Fibroblast of skin of back (primary cell): ENCODE results near the gene SLFN12L.
A peak's percentile ranks its signal among the peaks of the same experiment; 100 is the strongest.
"Not testable (repeated sequence)": the region's sequence is repeated elsewhere in the genome, so short reads cannot be mapped to it uniquely, and the experiment has no call there.

Experiments
- DNase-seq: peaks from one replicate; pipeline ENCODE4 v3.0.0-alpha.2; 2013

Gene SLFN12L

DNA sequence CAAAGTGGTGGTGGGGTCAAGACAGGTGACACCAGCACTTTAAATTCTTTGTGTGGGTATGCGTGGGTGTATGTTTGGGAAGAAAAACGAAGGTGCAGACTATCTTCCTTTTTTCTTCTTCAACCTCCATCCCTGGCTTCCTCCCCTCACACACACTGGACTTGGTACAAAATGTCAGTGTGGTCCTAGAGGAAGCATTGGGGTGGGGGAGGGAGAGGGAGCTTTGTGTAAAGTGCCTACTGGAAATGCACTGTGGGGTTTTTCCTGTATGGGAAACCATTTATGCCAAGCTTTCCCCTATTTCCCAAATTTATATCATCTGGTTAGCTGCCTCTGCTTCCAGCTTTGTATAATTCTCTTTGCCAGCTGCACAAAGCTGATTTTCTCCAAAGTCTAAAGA is 44.4 kb downstream of the SLFN12L start:
- no peak for DNase-seq

DNA sequence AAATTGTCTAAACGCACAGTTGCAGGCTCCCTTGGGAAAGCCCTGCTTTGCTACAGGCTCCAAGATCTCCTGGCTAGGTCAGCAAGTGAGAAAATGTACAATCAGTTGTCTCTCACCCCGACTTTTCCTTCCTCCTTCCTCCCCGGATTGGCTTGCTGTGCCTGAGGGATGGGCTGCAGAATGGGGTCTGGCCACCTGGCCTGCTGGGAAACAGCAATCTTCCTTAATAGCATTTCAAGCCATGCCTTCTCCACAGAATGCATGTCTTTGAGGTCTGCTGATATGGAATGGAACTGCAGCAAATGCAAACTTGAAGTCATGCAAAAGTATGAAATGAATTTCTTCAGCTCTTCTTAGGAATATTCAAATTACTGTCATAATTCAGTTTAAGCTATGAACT is 46.1 kb downstream of the SLFN12L start:
- no peak for DNase-seq

DNA sequence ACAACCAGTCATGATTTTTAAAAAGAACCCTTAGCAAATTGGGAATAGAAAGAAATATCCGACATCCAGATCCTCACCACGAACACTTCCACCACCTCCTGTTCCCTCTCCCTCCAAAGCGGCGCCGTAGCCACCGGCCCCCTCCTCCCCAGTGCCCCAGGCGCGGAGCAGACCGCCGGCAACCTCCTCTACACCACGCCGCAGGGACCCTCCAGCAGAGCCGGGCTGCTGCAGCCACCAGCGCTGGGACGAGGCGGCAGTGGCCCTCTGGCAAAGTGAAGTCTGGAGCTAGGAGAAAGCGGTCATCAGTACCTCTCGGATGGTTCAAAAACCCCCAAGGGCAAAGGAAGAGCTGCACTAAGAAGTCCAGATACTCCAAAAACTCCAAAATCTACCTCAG is 47.5 kb downstream of the SLFN12L start:
- DNase-seq = no peak

DNA sequence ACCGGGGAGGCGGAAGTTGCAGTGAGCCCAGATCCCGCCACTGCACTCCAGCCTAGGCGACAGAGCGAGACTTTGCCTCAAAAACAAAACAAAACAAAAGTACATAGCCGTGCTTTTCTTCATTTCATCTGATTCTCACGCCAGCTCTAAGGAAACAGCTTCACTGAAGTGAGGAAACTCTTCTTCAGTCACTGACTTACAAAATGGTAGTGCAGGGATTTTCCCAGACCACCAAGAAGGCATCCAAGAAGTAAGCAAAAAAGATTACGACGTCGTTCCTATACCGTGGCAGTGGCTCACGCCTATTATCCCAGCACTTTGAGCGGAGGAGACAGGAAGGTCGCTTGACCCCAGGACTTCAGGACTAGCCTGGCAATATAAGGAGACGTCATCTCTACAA is 48.5 kb downstream of the SLFN12L start:
- DNase-seq = no peak

DNA sequence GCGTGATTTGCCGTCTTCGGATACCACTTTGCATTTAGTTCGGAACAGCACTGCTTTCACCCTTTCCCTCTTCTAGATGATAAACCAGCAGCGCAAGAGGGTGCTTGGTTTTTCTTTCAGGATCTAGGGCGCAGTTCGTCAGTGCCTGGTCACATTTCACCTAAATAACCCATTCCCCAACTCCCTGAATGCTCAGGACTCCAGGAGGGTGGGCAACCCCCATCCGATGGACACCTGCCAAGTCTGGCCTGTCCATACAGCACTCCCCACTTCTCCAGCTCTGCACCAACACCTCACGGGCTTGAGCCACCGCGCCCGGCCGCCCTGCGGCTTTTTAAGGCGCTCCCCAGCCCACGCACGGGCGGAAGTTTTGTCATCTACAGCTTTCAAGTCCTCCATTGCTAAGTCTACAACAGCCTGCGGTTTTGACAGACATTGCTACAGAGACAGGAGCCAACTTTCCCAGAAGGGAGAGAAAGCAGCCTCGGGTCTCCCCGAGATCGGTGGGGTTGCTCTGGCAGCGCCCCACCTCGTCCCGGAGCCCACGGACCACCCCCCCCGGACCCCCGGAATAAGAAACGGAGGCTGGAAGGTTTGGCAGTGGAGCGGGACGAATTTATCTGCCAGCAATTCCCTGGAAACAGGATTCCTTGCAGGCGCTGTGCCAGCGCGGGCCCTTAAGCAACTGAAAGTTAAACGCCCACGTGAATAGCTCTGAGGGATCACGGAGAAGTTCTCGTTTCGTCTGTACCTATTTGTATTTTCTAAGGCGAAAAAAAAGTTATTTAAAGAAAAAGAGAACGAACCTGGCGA is 50.4 kb downstream of the SLFN12L start:
- peak; percentile 13 for DNase-seq

DNA sequence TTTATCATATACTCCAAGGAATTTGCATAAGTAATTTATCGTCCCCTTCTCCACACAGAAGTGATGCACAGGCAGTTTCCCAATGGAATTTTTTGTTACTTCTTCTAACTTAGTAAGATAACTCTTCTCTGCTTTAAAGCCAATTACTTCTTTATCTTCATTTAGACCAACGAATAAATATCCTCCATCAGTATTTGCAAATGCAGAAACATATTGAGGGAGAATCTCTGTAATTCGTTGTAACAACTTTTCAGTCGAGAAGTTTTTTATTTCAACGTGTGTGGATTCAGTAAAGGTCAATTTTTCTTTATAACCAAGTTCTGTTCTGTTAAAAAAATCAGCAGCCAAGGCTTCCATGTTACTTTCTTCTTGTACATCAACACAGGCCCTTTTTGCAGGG is 58.2 kb downstream of the SLFN12L start:
- no peak for DNase-seq

DNA sequence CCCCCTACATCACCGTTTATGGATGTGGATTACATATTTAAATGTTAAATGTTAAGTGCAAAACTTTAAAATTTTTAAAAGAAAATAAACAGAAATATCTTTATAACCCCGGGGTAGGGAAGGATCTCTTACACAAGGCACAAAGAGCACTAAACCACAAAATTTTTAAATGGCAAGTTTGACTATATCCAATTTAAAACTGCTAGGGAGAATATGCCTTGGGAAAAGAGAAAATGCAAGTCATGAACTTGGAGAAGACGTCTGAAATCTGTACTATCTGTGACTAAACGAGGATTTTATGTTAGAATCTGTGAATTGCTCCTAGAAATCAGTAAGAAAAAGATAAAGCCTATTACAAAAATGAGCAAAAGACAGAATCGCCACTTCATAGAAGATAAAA is 60.2 kb downstream of the SLFN12L start:
- no peak for DNase-seq

DNA sequence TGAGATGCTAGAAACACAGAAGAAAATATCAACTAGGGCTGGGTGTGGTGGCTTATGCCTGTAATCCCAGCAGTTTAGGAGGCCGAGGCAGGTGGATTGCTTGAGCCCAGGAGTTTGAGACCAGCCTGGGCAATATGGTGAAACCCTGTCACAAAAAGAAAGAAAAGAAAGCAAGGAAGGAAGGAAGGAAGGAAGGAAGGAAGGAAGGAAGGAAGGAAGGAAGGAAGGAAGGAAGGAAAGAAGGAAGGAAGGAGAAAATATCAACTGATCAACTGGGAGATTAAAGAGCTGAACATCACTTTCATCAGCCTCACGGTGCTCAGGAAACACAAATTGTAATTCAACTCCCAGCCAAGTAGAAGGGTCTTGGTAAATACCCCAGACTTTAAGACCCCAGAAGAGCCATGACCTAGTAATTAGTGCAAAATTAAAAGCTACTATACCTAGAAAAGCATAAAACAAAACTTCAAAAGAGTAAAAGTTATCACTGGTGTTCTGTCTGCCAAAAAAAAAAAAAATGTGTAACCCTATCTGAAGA is 61.1 kb downstream of the SLFN12L start:
- no peak for DNase-seq

DNA sequence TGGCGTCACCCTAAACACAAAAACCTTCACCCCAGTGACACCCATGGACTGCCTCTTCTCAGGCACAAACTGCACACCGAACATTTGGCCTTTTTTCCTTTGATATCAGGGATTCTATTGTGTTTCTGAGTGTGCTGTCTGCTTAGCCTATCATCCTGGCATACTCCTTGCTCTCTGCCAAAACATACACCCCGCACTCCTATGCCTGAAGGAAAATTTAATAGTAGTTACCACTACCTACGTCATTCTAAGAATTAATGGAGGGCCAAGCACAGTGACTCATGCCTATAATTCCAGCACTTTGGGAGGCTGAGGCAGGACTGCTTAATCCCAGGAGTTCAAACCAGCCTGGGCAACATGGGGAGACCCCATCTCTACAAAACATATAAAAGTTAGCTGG is 69.0 kb downstream of the SLFN12L start:
- DNase-seq = no peak

DNA sequence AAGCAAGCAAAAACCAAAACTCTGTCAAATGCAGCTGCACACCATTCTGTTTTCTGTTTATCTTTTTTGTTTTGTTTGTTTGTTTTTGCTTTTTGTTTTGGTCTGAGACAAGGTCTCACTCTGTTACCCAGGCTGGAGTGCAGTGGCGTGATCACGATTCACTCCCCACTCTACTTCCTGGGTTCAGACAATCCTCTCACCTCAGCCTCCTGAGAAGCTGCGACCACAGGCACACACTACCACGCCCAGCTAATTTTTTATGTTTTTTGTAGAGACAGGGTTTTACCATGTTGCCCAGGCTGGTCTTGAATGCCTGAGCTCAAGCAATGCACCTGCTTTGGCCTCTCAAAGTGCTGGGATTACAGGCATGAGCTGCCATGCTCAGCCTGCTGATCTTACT is 69.7 kb downstream of the SLFN12L start:
- DNase-seq = no peak

DNA sequence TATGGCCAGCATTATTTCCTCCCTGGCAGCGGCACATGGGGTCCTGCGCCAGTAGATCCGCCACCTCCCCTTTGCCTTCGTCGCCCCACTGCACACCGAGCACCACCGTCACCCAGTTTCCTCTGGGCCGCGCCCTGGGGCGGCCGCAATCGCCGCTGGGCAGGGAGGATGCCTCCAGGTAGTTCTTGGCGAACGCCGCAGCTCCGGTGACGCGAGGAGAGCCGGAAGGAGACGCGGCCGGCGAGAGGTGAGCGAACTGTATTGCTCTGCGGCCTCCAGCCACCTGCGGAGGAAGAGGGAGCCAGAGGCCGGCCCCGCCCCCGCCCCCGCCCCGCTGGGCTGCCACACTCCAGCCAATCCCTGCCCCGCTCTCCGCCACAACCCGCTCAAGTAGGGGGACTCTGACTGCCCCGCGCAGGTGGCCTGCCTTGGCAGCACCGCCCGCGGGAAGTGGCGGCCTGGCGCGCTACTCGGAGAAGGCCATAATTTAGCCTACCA is 77.1 kb downstream of the SLFN12L start:
- no peak for DNase-seq

DNA sequence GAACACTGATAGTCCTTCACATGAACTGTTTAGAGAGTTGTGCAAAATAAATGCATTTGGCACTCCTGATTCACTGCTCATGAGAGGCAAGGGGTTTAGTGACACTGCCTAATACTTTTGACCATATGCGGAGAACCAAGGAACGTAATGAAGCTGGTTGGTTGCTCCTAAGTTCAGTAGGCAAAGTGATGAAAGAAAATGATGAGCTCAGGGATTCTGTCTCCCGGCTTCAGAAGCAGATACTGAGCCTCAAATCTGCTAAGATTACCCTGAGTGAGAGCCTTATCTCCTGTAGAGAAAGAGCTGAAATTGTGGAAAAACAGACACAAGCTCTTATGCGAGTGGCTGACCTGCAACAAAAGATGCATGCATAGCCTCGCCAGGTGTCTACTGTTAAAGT is 83.4 kb downstream of the SLFN12L start:
- DNase-seq = not testable (repeated sequence)

DNA sequence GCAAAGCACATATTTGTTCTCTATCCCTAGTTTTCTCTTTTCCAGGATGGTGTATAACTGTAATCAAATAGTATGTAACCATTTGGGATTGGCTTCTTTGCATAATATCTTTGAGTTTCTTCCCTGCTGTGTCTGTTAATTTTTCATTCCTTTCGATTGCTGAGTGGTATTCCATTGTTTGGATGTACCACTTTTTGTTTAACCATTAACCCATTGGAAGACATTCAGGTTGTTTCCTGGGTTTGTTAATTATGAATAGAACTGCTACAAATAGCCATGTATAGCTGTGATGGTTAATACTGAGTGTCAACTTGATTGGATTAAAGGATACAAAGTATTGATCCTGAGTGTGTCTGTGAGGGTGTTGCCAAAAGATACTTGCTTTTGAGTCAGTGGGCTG is 84.3 kb downstream of the SLFN12L start:
- DNase-seq = no peak

DNA sequence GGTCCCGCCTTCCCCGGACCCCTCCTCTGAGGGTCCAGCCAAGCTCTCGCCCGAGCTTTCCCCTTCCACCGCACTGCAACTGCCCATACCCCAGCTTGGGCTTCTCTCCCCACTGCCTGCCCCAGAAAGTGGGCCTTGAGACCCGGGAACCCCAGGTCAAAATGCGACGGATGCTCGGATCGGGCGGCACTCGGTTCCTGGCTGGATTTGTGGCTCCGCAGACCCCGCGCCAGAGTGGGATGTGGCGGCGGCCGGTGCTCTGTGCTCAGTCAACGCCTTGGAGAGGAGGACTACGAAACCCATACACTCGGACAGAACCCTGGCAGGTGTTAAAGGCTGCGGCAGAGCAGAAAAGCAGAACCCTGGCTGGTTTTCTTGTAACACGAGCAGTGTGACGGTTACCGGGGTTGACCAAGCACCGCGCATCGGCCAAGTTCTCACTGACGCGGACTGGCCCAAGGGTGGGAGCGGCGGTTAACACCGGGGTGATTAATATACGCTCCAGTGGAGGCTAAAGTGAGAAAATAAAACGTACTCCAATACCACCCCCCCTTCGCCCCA is 88.0 kb downstream of the SLFN12L start:
- no peak for DNase-seq

DNA sequence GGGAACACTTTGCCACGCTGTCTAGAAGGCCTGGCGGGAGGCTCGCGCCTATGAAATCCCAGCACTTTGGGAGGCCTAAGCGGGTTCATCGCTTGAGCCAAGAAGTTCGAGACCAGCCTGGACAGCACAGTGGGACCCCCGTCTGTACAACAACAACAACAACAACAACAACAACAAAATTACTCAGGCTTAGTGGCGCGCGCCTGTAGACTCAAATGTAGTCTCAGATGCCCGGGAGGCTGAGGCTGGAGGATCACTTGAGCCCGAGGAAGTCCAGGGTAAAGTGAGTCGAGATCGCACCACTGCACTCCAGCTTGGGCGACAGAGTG is 88.6 kb downstream of the SLFN12L start:
- no peak for DNase-seq

DNA sequence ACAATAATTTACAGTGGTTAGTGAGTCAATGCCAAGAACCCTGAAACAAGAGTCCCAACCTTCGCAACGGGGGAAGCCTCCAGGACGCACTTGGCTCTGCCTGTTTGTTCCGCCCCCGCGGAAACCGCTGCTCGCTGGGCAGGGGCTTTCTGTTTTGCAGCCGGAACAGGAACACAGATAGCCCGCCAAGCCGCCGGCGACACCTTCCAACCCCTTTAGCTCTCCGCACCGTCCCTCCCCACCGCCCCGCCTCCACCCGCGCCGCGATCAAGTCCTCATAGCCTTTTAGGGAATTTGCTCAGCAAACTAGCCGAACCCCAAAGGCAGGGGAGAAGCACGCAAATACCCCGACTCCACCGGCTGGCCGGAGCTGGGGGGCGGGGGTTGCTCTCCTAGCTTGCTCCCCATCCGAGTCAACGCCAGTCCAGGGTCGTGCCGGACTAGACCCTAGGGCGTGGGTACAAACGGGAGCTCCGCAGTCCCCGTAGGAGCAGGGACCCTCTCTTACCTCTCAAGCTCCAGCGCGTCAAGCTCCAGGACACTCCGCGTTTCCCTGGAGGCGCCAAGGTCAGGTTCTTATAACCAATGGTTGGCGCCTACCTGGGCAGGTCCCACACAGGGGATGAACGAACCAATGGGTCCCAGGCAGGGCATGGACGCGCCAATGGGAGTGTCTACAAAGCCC is 89.1 kb downstream of the SLFN12L start, which contains the start of gene SLFN13:
Gene SLFN13, minus strand, starts transcription at position 553 of the 685 bp plus-strand sequence. CDS start 3,086 bp downstream, outside the sequence.
- DNase-seq = peak; percentile 15

DNA sequence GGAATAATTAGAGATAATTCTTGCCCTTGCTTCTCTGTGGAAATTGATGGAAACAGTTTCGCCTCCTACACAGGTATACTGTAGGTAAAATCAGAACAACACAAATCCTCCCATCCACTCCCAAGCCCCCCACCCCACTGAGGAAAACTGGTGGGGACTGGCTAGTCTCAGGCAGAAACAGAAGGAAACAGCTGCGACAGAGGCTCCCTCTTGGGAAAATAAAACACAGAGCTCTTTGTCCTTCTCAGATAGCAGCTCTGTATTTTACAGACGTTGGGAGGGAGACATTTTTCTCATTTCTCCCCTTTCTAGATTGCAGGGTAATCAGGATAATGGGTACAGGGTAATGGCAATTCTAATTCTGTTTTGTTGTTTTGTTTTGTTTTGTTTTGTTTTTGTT is 90.0 kb downstream of the SLFN12L start:
- no peak for DNase-seq

DNA sequence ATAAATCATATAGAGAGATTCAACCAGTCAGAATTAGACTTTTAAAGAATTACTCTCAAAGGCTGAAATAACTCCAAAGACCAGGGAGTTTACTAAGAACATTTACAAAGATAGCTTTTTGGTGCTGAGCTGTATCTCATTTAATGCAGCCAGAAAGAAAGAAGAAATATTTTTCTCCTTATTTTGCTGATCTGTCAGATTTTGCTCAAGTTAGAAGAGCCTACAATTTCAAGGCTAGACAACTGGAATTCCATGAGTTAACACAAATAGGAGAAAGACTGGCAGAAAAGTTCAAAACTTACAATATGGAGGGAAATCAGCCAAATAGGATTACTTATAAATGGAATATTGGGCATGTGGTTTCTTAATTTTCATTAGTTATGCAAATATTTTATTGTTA is 99.0 kb downstream of the SLFN12L start:
- no peak for DNase-seq

DNA sequence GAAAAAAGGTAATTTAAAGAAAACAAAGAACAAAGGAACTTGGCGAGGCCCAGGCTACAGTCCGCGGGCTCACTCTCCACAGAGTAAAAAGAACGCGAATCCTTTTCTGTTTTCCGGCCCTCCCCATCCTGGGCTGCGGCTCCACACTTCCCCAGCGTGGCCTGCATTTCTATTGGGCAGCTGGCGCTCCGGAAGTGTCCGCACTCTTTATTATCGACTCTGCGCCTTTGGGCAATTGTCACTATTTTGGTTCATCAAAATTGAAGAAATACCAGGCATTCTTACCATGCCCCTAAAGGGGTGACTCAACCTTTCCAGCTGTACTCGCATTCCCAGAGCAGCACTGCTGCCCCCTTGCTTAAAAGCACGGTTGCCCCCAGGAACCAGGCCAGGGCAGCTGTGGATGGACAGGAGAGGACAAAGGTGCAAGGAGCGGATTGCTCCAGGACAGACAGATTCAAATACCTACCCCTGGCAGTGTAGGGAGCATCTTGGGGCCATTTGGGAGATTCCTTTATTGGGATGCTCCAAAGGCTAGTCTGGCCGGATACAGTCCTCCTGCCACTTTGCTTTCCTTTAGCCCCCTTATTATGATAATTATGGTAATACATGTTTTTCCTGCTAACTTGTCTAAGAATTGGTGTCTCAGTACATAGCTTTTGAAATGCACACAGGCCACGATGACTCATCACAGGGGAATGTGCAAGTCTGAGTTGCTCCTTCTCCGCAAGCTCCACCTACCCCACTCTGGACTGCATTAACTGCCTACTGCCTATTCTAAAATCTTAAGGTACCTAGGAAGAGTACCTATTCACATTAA is 104.2 kb downstream of the SLFN12L start:
- DNase-seq = peak; percentile 100

DNA sequence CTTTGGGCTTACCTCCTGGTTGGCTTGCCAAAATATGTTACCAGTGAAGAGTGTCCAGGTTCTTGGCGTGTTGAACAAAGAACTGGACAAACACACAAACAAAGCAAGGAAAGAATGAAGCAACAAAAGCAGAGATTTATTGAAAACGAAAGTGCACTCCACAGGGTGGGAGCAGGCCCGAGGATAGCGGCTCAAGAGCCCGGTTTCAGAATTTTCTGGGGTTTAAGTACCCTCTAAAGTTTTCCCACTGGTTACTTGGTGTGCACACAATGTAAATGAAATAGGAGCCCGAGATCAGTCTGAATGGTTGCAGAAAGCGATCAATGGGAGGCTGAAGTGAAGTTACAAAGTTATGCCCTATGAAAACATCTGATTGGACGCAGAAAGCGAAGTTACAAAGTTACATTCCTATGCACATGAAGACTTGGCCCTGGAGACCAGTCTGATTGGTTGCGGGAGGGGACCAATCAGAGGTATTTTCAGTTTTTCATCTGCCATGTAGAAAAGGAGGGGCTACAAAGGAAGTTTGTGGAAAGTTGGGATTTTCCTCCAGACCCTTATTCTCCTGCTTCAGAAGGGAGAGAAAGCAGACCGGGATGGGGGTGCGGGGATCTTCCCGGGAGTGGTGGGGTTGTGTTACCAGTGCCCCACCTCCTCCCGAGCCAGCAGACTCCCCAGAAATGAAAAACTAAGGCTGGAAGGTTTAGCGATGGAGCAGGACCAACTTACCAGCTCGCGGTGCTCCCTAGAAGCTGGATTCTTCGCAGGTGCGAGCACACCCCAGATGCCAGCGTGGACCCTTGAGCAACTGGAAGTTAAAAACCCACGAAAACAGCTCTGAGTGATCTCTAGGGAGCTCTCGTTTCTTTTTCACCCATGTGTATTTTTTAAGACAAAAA is 105.1 kb downstream of the SLFN12L start, which contains the start of gene SLFN12:
Gene SLFN12, minus strand, starts transcription at position 325 of the 899 bp plus-strand sequence. CDS start 9,472 bp downstream, outside the sequence.
- peak; percentile 97 for DNase-seq

DNA sequence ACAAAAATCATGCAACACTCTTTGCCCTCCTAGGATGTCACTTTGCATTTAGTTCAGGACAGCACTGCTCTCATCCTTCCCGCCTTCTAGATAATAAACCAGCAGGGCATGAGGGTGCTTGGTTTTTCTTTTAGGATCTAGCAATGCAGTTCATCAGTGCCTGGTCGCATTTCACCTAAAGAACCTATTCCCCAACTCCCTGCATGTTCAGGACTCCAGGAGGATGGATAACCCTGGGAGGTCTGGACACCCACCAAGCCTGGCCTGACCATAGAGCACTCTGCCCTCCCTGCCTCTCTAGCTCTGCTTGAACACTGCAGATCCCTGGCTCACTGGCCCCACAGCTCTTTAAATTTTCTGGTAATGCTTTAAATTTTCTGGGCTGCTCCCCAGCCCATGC is 107.8 kb downstream of the SLFN12L start:
- DNase-seq = no peak
